GM21529 (cell line): Measurements from ENCODE around the gene IQCM.
"Not testable (repeated sequence)": the region's sequence is repeated elsewhere in the genome, so short reads cannot be mapped to it uniquely, and the experiment has no call there.

ENCODE experiments used
- ATAC-seq: cut with Tn5 transposase; IDR thresholded peaks from one replicate; pipeline ENCODE4 v1.9.1; 2021; ENCODE audit not compliant: unreplicated experiment

Gene IQCM

GRCh38 chr4:149489321-149489720 is 326.3 kb downstream of the IQCM start:
- ATAC-seq, result no peak

GRCh38 chr4:149486861-149487260 is 328.8 kb downstream of the IQCM start:
- ATAC-seq, result no peak

GRCh38 chr4:149468669-149469068 is 347.0 kb downstream of the IQCM start:
- ATAC-seq, result not testable (repeated sequence)

GRCh38 chr4:149466446-149466845 is 349.2 kb downstream of the IQCM start:
- ATAC-seq, result no peak

GRCh38 chr4:149465955-149466354 is 349.7 kb downstream of the IQCM start:
- ATAC-seq, result no peak

GRCh38 chr4:149443537-149443936 is 372.1 kb downstream of the IQCM start:
- no peak for ATAC-seq

- ATAC-seq, result no peak
These were observed 374.3 kb downstream of the IQCM start for GRCh38 chr4:149441338-149441737.

GRCh38 chr4:149426461-149426860 is 389.2 kb downstream of the IQCM start:
- ATAC-seq, result no peak

- ATAC-seq, result no peak
These were observed 406.1 kb downstream of the IQCM start for GRCh38 chr4:149409555-149409962.

- ATAC-seq, result no peak
These were observed 406.5 kb downstream of the IQCM start for GRCh38 chr4:149409146-149409545.

GRCh38 chr4:149404143-149404542 is 411.5 kb downstream of the IQCM start:
- ATAC-seq, result no peak

GRCh38 chr4:149403081-149403480 is 412.6 kb downstream of the IQCM start:
- ATAC-seq, result no peak

- ATAC-seq, result no peak
These were observed 416.6 kb downstream of the IQCM start for GRCh38 chr4:149398993-149399392.

GRCh38 chr4:149370785-149371420 is 444.7 kb downstream of the IQCM start:
- peak; percentile 81 for ATAC-seq

- ATAC-seq, result no peak
These were observed 445.6 kb downstream of the IQCM start for GRCh38 chr4:149370002-149370401.

GRCh38 chr4:149353241-149353640 is 462.4 kb downstream of the IQCM start:
- no peak for ATAC-seq

GRCh38 chr4:149349541-149349940 is 466.1 kb downstream of the IQCM start:
- ATAC-seq, result no peak

GRCh38 chr4:149347139-149347538 is 468.5 kb downstream of the IQCM start:
- no peak for ATAC-seq

GRCh38 chr4:149345424-149345823 is 470.2 kb downstream of the IQCM start:
- no peak for ATAC-seq

GRCh38 chr4:149344436-149344835 is 471.2 kb downstream of the IQCM start:
- ATAC-seq, result no peak

GRCh38 chr4:149343614-149344013 is 472.0 kb downstream of the IQCM start:
- no peak for ATAC-seq

GRCh38 chr4:149341117-149341516 is 474.5 kb downstream of the IQCM start:
- ATAC-seq, result not testable (repeated sequence)

- no peak for ATAC-seq
These were observed 487.5 kb downstream of the IQCM start for GRCh38 chr4:149328161-149328560.
